ENCODE results near the gene PTPN7. TPM values are rescaled to one million over a fixed set of nuclear protein-coding genes. Genes with fewer than 3 reads are reported as not detected.

Gene PTPN7
- total RNA-seq, 1 experiment from 2014 or later: 2.2 TPM

GRCh38 chr1:202179828-202180750 is 19.7 kb upstream of the PTPN7 start:
- Histone ChIP-seq H3K4me3 (ENCODE audit: low read depth, low read length, poor library complexity, severe bottlenecking) (no peak overlapping the region), H3K27ac (ENCODE audit: low read depth, low read length, poor library complexity, severe bottlenecking) (no peak overlapping the region), H3K36me3 (ENCODE audit: insufficient read depth, low read length, poor library complexity, severe bottlenecking) (no peaks in the 10 kb centered on the region), H3K27me3 (replicated peaks; ENCODE audit: insufficient read depth, low read depth, low read length, poor library complexity) (peaks cover 3% of the 10 kb centered on the region), H3K4me1 (ENCODE audit: insufficient read depth, low read length, poor library complexity, severe bottlenecking) (no peaks in the 10 kb centered on the region), H3K9me3 (ENCODE audit: low read depth, low read length, poor library complexity, severe bottlenecking) (no peaks in the 10 kb centered on the region)
- ChIA-PET POLR2A (ENCODE audit: low non-redundant PET) (no interaction called here), CTCF (interaction anchor here (0.6 kb wide), 1 partner anchor 13 kb away, joined by 3 read pairs; no protein-coding TSS in a partner anchor)
- TF ChIP-seq EZH2 (IDR thresholded peaks at IDR 0.05; ENCODE audit: borderline replicate concordance, low read depth, low read length, poor library complexity, severe bottlenecking) (no peak), CTCF (conservative IDR thresholded peaks at IDR 0.05; ENCODE audit: low read depth, low read length) (no peak)
- no TSS peak for BruUV-seq (replicated peaks)
- DNase-seq (ENCODE audit: low spot score): no peak
- intact Hi-C loops (cut with micrococcal nuclease; ENCODE audit: unreplicated experiment): no loop called here

DNA sequence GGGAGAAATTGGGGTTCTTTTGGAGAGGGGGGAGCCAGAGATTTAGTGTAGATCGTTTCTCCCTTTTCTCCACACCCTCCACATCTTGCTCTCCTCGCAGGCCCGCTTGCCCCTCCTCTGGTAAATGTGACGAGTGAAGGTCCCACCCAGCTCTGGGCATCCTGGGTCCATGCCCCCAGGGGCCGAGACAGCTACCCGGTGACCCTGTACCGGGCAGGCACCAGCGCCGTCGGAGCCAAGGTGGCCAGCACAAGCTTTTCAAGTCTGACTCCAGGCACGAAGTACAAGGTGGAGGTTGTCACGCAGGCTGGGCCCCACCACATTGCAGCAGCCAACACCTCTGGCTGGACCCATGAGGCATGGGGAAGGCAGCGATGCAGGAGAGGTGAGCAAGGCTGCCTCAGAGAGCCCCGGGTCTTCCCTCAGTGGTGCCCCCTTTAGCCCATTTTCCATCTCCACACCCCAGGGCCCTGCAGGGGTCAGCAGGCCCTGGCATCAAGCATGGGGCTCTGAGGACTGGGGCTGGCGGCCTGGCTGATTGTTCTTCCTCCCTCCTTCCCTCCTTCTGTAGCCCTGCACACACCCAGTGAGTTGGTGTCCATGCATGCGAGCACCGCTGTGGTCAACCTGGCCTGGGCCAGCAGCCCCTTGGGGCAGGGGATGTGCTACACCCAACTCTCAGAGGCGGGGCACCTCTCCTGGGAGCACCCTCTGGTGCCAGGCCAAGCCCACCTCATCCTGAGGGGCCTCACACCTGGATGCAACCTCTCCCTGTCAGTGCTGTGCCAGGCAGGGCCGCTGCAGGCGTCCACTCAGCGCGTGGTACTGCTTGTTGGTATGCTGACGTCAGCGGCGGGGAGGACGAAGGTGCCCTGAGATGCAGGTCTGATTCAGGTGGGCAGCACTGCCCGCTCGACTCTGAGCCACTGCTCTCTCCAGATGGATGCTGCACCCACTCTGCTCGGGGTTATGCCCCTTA is 16.8 kb upstream of the PTPN7 start:
- H3K27me3 ChIP-seq (replicated peaks; ENCODE audit: insufficient read depth, low read depth, low read length, poor library complexity): peaks cover 3% of the 10 kb centered on the region
- CTCF ChIA-PET: no interaction called here
- POLR2A ChIA-PET (ENCODE audit: low non-redundant PET): no interaction called here
- DNase-seq (ENCODE audit: low spot score): no peak
- H3K4me3 ChIP-seq (ENCODE audit: low read depth, low read length, poor library complexity, severe bottlenecking): no peak overlapping the region
- intact Hi-C loops (cut with micrococcal nuclease; ENCODE audit: unreplicated experiment): no loop called here
- H3K4me1 ChIP-seq (ENCODE audit: insufficient read depth, low read length, poor library complexity, severe bottlenecking): no peaks in the 10 kb centered on the region
- no peaks in the 10 kb centered on the region for H3K36me3 ChIP-seq (ENCODE audit: insufficient read depth, low read length, poor library complexity, severe bottlenecking)
- H3K9me3 ChIP-seq (ENCODE audit: low read depth, low read length, poor library complexity, severe bottlenecking): no peaks in the 10 kb centered on the region
- no peak for TF ChIP-seq CTCF (conservative IDR thresholded peaks at IDR 0.05; ENCODE audit: low read depth, low read length)
- no peak for TF ChIP-seq EZH2 (IDR thresholded peaks at IDR 0.05; ENCODE audit: borderline replicate concordance, low read depth, low read length, poor library complexity, severe bottlenecking)
- BruUV-seq (replicated peaks): no TSS peak
- no peak overlapping the region for H3K27ac ChIP-seq (ENCODE audit: low read depth, low read length, poor library complexity, severe bottlenecking)

- ChIA-PET POLR2A (ENCODE audit: low non-redundant PET) (no interaction called here), CTCF (no interaction called here)
- H3K36me3 ChIP-seq (ENCODE audit: insufficient read depth, low read length, poor library complexity, severe bottlenecking): no peaks in the 10 kb centered on the region
- H3K4me1 ChIP-seq (ENCODE audit: insufficient read depth, low read length, poor library complexity, severe bottlenecking): no peaks in the 10 kb centered on the region
- no peak overlapping the region for H3K27ac ChIP-seq (ENCODE audit: low read depth, low read length, poor library complexity, severe bottlenecking)
- intact Hi-C loops (cut with micrococcal nuclease; ENCODE audit: unreplicated experiment): no loop called here
- no peak overlapping the region for H3K4me3 ChIP-seq (ENCODE audit: low read depth, low read length, poor library complexity, severe bottlenecking)
- H3K9me3 ChIP-seq (ENCODE audit: low read depth, low read length, poor library complexity, severe bottlenecking): no peaks in the 10 kb centered on the region
- BruUV-seq (replicated peaks): no TSS peak
- TF ChIP-seq EZH2 (IDR thresholded peaks at IDR 0.05; ENCODE audit: borderline replicate concordance, low read depth, low read length, poor library complexity, severe bottlenecking) (no peak), CTCF (conservative IDR thresholded peaks at IDR 0.05; ENCODE audit: low read depth, low read length) (no peak)
- no peak for DNase-seq (ENCODE audit: low spot score)
- H3K27me3 ChIP-seq (replicated peaks; ENCODE audit: insufficient read depth, low read depth, low read length, poor library complexity): no peaks in the 10 kb centered on the region
Measured at GRCh38 chr1:202173993-202174392, 13.6 kb upstream of the PTPN7 start.
